Ectodermal cell (in vitro differentiated cells): Measurements from ENCODE around the gene AHCYL2. TPM values are rescaled to one million over a fixed set of nuclear protein-coding genes. Genes with fewer than 3 reads are reported as not detected.

ENCODE experiments used
- H3K27ac ChIP-seq: 2 replicates; pipeline ENCODE4 v1.7.0; 2013; ENCODE audit warnings: mild to moderate bottlenecking, low read depth, low read length; ENCODE audit not compliant: insufficient read depth, poor library complexity, severe bottlenecking
- H3K27me3 ChIP-seq: 2 replicates; pipeline ENCODE4 v1.7.0; 2013; ENCODE audit warnings: mild to moderate bottlenecking, low read length; ENCODE audit not compliant: insufficient read depth, control insufficient read depth, poor library complexity, severe bottlenecking
- H3K36me3 ChIP-seq: one replicate; pipeline ENCODE4 v1.7.0; 2013; ENCODE audit warnings: low read length; ENCODE audit not compliant: control insufficient read depth, insufficient read depth
- H3K4me1 ChIP-seq: one replicate; pipeline ENCODE4 v1.7.0; 2013; ENCODE audit warnings: low read length; ENCODE audit not compliant: control insufficient read depth, insufficient read depth
- H3K4me3 ChIP-seq: 2 replicates; pipeline ENCODE4 v1.7.0; 2013; ENCODE audit warnings: low read depth, low read length, control low read depth; ENCODE audit not compliant: insufficient read depth
- H3K9me3 ChIP-seq: 2 replicates; pipeline ENCODE4 v1.7.0; 2013; ENCODE audit warnings: mild to moderate bottlenecking, low read length, moderate library complexity; ENCODE audit not compliant: control insufficient read depth
- WGBS, 2 experiments: methylation state at CpG; one replicate each; pipeline ENCODE4 v1.1.7; 2013; ENCODE audit warnings: missing lambda C conversion rate in 2 of 2; 5-methylcytosine and 5-hydroxymethylcytosine counted together
- polyA plus RNA-seq, 4 experiments: library from polyadenylated mRNA; stranded (reverse); fragments of 50-300 nt; gene quantifications; one replicate each; pipeline ENCODE4 v1.2.3, GENCODE V29; 2013

AHCYL2 gene
- polyA plus RNA-seq (2013, experiment 1 of 4), result 28.7 TPM
- 25.8 TPM for polyA plus RNA-seq (2013, experiment 2 of 4)
- 22.8 TPM for polyA plus RNA-seq (2013, experiment 3 of 4)
- polyA plus RNA-seq (2013, experiment 4 of 4), result 24.2 TPM

- Histone ChIP-seq H3K9me3 (no peaks in the 10 kb centered on the region), H3K36me3 (no peaks in the 10 kb centered on the region), H3K27ac (peak within 1 kb of the TSS; percentile 85), H3K27me3 (no peaks in the 10 kb centered on the region), H3K4me3 (peak within 1 kb of the TSS; percentile 58), H3K4me1 (peaks cover 5% of the 10 kb centered on the region)
- 1% methylated on average over 63 of the region's 63 CpGs for WGBS, 2 experiments
Observed at GRCh38 chr7:129224251-129225205, at the start of gene AHCYL2. Gene AHCYL2 (plus strand): TSS chr7:129225030.

GRCh38 chr7:129176916-129177710, 47.7 kb upstream of the AHCYL2 start:
- H3K9me3 ChIP-seq, result no peaks in the 10 kb centered on the region
- H3K27ac ChIP-seq, result no peak overlapping the region
- WGBS, 2 experiments, result 90 to 93% methylated on average over 11 of the region's 11 CpGs
- no peak overlapping the region for H3K4me3 ChIP-seq
- H3K4me1 ChIP-seq, result no peaks in the 10 kb centered on the region
- no peaks in the 10 kb centered on the region for H3K36me3 ChIP-seq
- H3K27me3 ChIP-seq, result no peaks in the 10 kb centered on the region

GRCh38 chr7:129184981-129185670, 39.7 kb upstream of the AHCYL2 start:
- WGBS, 2 experiments, result 88 to 90% methylated on average over 6 of the region's 6 CpGs
- peaks cover under 1% of the 10 kb centered on the region for H3K4me1 ChIP-seq
- H3K27me3 ChIP-seq, result peaks cover 7% of the 10 kb centered on the region
- H3K36me3 ChIP-seq, result no peaks in the 10 kb centered on the region
- no peaks in the 10 kb centered on the region for H3K9me3 ChIP-seq
- H3K27ac ChIP-seq, result no peak overlapping the region
- H3K4me3 ChIP-seq, result no peak overlapping the region

- H3K9me3 ChIP-seq, result no peaks in the 10 kb centered on the region
- peaks cover 7% of the 10 kb centered on the region for H3K27me3 ChIP-seq
- H3K4me1 ChIP-seq, result peaks cover 5% of the 10 kb centered on the region
- no peaks in the 10 kb centered on the region for H3K36me3 ChIP-seq
- WGBS, 2 experiments, result 75 to 76% methylated on average over 6 of the region's 6 CpGs
- no peak overlapping the region for H3K27ac ChIP-seq
- no peak overlapping the region for H3K4me3 ChIP-seq
Observed at GRCh38 chr7:129186749-129187260, 38.0 kb upstream of the AHCYL2 start.

- peaks cover 5% of the 10 kb centered on the region for H3K4me1 ChIP-seq
- no peaks in the 10 kb centered on the region for H3K9me3 ChIP-seq
- WGBS, 2 experiments, result 18 to 20% methylated on average over 14 of the region's 14 CpGs
- peak overlapping the region; percentile 91 for H3K4me3 ChIP-seq
- peaks cover 2% of the 10 kb centered on the region for H3K36me3 ChIP-seq
- H3K27me3 ChIP-seq, result peaks cover 7% of the 10 kb centered on the region
- H3K27ac ChIP-seq, result no peak overlapping the region
Observed at GRCh38 chr7:129187681-129188371, 37.0 kb upstream of the AHCYL2 start.

GRCh38 chr7:129188372-129188891, 36.4 kb upstream of the AHCYL2 start, which contains the start of gene SMO:
Gene SMO (plus strand): TSS chr7:129188633. CDS start chr7:129189152, 519 bp downstream.
- H3K4me3 ChIP-seq, result peak within 1 kb of the TSS; percentile 91
- peaks cover 6% of the 10 kb centered on the region for H3K36me3 ChIP-seq
- H3K27me3 ChIP-seq, result peaks cover 7% of the 10 kb centered on the region
- H3K9me3 ChIP-seq, result no peaks in the 10 kb centered on the region
- H3K4me1 ChIP-seq, result peaks cover 5% of the 10 kb centered on the region
- WGBS, 2 experiments, result 0 to 1% methylated on average over 48 of the region's 48 CpGs
- peak within 1 kb of the TSS; percentile 94 for H3K27ac ChIP-seq

GRCh38 chr7:129188892-129189660, 35.8 kb upstream of the AHCYL2 start:
- Histone ChIP-seq H3K36me3 (peaks cover 6% of the 10 kb centered on the region), H3K4me1 (peaks cover 5% of the 10 kb centered on the region), H3K4me3 (peak overlapping the region; percentile 91), H3K27ac (peak overlapping the region; percentile 94), H3K27me3 (peaks cover 7% of the 10 kb centered on the region), H3K9me3 (no peaks in the 10 kb centered on the region)
- 0% methylated on average over 83 of the region's 83 CpGs for WGBS, 2 experiments

- WGBS, 2 experiments, result 20 to 21% methylated on average over 13 of the region's 13 CpGs
- no peak overlapping the region for H3K27ac ChIP-seq
Observed at GRCh38 chr7:129189661-129190310, 35.0 kb upstream of the AHCYL2 start.

More at GRCh38 chr7:129189661-129190310, 35.0 kb upstream of the AHCYL2 start:
- Histone ChIP-seq H3K4me3 (peak overlapping the region; percentile 91), H3K9me3 (no peaks in the 10 kb centered on the region), H3K4me1 (peaks cover 5% of the 10 kb centered on the region), H3K36me3 (peaks cover 8% of the 10 kb centered on the region), H3K27me3 (peaks cover 7% of the 10 kb centered on the region)
